RWPE2 (cell line): Measurements from ENCODE around the gene NT5C3A.
A peak's percentile ranks its signal among the peaks of the same experiment; 100 is the strongest.

Source experiments
- ATAC-seq: fragments of 200-7000 bp; cut with Tn5 transposase; 3 replicates; pipeline ENCODE4 v1.9.1; 2021; ENCODE audit warnings: low read depth
- DNase-seq: peaks from one replicate; pipeline ENCODE4 v3.0.0-alpha.2; 2020; ENCODE audit warnings: low spot score
- H3K27ac ChIP-seq: fragments of 450-650 bp; 2 replicates; pipeline ENCODE4 v1.5.1; 2017; ENCODE audit warnings: mild to moderate bottlenecking; ENCODE audit not compliant: poor library complexity, severe bottlenecking
- H3K27me3 ChIP-seq: fragments of 250-450 bp; sonication (Bioruptor Pico); 2 replicates; pipeline ENCODE4 v1.5.1; 2021; ENCODE audit warnings: mild to moderate bottlenecking, moderate library complexity; ENCODE audit not compliant: insufficient read depth, poor library complexity, severe bottlenecking
- H3K36me3 ChIP-seq: fragments of 250-450 bp; sonication (Bioruptor Pico); 2 replicates; pipeline ENCODE4 v1.5.1; 2020; ENCODE audit warnings: low read depth, mild to moderate bottlenecking, moderate library complexity
- H3K4me1 ChIP-seq: fragments of 250-450 bp; sonication (Bioruptor Pico); 2 replicates; pipeline ENCODE4 v1.5.1; 2021; ENCODE audit warnings: mild to moderate bottlenecking, moderate library complexity; ENCODE audit not compliant: insufficient read depth, poor library complexity, severe bottlenecking
- H3K4me3 ChIP-seq: fragments of 250-450 bp; sonication (Bioruptor Pico); 2 replicates; pipeline ENCODE4 v1.5.1; 2021; ENCODE audit warnings: mild to moderate bottlenecking, moderate library complexity; ENCODE audit not compliant: severe bottlenecking
- H3K9me3 ChIP-seq: fragments of 250-450 bp; sonication (Bioruptor Pico); 2 replicates; pipeline ENCODE4 v1.5.1; 2021; ENCODE audit warnings: mild to moderate bottlenecking, moderate library complexity; ENCODE audit not compliant: severe bottlenecking
- TF ChIP-seq, protein P1 (sequence below): fragments of 450-650 bp; IDR thresholded peaks from one replicate; pipeline ENCODE4 v1.5.1; 2017; ENCODE audit warnings: mild to moderate bottlenecking, moderate library complexity; ENCODE audit not compliant: poor library complexity, severe bottlenecking

NT5C3A gene

DNA sequence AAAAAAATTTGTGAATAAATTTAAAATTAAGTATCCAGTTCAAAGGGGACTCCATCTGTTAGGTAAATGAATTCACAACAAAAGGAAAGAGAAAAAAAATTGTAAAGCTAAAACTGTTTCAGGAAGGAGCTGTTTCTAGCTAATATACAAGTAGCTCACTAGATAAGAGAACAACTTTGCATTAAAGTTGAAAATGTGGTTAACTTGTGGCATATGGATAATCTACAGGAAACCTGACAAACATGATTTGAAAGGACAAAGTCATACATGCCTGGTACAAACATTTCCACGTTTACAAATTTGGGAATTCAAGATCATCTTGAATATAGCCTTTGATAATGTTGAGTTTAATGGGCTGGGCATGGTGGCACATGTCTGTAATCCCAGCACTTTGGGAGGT is 8.9 kb downstream of the NT5C3A start:
- Histone ChIP-seq H3K4me1 (peaks cover 6% of the 10 kb centered on the region), H3K27ac (peak overlapping the region; percentile 6)
- TF ChIP-seq, protein P1, sequence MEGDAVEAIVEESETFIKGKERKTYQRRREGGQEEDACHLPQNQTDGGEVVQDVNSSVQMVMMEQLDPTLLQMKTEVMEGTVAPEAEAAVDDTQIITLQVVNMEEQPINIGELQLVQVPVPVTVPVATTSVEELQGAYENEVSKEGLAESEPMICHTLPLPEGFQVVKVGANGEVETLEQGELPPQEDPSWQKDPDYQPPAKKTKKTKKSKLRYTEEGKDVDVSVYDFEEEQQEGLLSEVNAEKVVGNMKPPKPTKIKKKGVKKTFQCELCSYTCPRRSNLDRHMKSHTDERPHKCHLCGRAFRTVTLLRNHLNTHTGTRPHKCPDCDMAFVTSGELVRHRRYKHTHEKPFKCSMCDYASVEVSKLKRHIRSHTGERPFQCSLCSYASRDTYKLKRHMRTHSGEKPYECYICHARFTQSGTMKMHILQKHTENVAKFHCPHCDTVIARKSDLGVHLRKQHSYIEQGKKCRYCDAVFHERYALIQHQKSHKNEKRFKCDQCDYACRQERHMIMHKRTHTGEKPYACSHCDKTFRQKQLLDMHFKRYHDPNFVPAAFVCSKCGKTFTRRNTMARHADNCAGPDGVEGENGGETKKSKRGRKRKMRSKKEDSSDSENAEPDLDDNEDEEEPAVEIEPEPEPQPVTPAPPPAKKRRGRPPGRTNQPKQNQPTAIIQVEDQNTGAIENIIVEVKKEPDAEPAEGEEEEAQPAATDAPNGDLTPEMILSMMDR = no peak

DNA sequence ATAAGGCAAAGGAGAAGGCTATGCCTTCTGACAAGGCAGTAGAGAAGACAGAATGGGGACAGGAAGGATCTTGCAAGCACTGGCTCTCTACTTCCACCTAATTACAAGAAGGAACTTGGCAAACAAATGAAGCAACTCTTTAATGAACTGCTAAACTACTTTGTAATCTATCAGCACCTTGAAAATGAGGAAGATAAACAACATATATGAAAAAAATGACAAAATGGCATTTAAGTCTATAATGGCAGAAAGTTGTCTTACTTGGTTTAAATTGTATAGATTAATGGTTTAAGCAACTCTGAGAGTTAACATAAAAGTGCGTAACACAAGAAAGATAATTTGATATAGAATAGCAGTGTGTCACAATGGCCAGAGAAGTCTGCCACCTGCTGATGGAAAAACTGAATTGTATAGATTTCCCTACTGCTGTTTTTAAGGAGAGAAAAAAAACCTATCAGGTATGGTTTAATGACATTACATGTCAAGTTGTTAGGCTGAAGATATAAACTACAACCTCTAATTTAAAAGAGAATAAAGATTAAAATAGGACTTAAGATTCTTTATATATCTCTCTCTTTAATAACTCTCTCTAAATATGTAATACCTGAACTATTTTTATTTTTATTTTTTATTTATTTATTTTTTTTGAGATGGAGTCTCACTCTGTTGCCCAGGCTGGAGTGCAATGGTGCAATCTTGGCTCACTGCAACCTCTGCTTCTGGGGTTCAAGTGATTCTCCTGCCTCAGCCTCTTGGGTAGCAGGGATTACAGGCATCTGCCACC is 11.8 kb downstream of the NT5C3A start:
- peak; percentile 57; the same call in 1 of the 3 replicates for ATAC-seq
- Histone ChIP-seq H3K27me3 (no peaks in the 10 kb centered on the region), H3K4me3 (no peak overlapping the region), H3K36me3 (peaks cover 8% of the 10 kb centered on the region; the same call in 1 of the 2 replicates), H3K4me1 (peaks cover 6% of the 10 kb centered on the region), H3K9me3 (no peaks in the 10 kb centered on the region), H3K27ac (no peak overlapping the region)
- DNase-seq = no peak
- TF ChIP-seq, protein P1 = peak; percentile 85

More for the DNA sequence above, 8.9 kb downstream of the NT5C3A start:
- Histone ChIP-seq H3K27me3 (no peaks in the 10 kb centered on the region), H3K9me3 (no peaks in the 10 kb centered on the region), H3K4me3 (no peak overlapping the region), H3K36me3 (peaks cover 8% of the 10 kb centered on the region; the same call in 1 of the 2 replicates)
- DNase-seq = no peak
- no peak for ATAC-seq

DNA sequence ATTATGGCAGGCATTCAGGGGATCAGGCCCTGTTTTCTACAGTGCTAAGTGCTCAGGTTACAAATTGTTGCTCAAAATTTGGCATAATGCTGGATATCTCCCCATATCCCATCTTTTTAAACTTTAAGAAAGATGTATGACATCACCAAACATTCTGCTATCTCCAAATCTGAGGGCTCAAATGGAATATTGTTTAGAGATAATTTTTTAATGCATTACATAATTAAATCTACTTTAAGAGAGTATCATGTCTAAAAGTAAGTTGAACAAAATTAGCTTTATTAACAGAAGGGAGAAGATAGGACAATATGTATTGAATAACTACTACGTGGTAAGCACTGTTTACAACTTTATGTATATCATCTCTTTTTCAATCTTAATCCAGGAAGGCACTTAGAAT is 13.9 kb downstream of the NT5C3A start:
- Histone ChIP-seq H3K27ac (no peak overlapping the region), H3K4me1 (peaks cover 6% of the 10 kb centered on the region), H3K36me3 (peaks cover 8% of the 10 kb centered on the region; the same call in 1 of the 2 replicates), H3K4me3 (no peak overlapping the region), H3K27me3 (no peaks in the 10 kb centered on the region), H3K9me3 (no peaks in the 10 kb centered on the region)
- DNase-seq (no peak), ATAC-seq (no peak)
- TF ChIP-seq, protein P1 = no peak

DNA sequence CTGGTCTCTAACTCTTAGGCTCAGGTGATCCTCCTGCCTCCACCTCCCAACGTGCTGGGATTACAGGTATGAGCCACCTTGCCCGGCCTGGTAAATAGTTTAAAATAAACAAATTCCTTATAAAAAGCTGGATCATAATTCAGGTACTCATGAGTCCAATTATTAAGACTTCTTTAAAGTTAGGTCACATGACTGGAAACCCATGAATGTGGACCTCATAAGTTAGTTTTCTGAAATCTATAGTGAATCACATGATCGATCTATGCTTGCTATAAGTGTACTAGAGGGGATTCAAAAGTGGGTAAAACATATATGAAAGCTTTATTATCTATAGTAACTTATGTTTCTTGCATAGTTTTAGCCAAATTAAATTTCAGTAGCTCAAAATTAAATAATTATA is 14.3 kb downstream of the NT5C3A start:
- Histone ChIP-seq H3K27me3 (no peaks in the 10 kb centered on the region), H3K4me3 (no peak overlapping the region), H3K36me3 (peaks cover 8% of the 10 kb centered on the region; the same call in 1 of the 2 replicates), H3K9me3 (no peaks in the 10 kb centered on the region), H3K27ac (no peak overlapping the region), H3K4me1 (peaks cover 6% of the 10 kb centered on the region)
- ATAC-seq (no peak), DNase-seq (no peak)
- TF ChIP-seq, protein P1 = no peak

DNA sequence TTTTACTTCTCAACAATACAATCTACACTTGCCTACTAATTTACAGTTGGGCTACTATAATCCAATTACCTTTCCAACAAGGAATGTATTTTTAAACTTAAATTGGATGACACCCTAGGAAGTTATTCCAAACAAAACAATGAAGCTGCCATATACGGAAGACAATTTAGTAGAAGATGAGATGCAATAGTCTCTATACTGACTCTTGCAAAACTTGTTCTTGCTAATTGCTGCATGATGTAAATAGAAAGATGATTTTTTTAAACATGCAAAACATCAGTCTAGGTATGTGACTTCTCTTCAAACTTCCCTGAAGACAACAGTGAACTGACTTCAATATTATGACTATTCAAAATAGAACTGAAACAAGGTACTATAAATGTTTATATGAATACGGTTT is 17.6 kb downstream of the NT5C3A start:
- no peaks in the 10 kb centered on the region; the same call in 1 of the 2 replicates for H3K36me3 ChIP-seq
- no peaks in the 10 kb centered on the region for H3K9me3 ChIP-seq
- no peaks in the 10 kb centered on the region for H3K27me3 ChIP-seq
- H3K4me1 ChIP-seq = peaks cover 16% of the 10 kb centered on the region
- TF ChIP-seq, protein P1 = no peak
- ATAC-seq (no peak), DNase-seq (no peak)
- no peak overlapping the region for H3K27ac ChIP-seq
- H3K4me3 ChIP-seq = no peak overlapping the region
